Stimulated activated CD4-positive, alpha-beta T cell treated with anti-CD3 and anti-CD28 coated beads, Interleukin-1b, Interleukin-23, amount 100 ng/mL, for 1 hour (primary cell): ENCODE measurements around the gene XPC.
"Not testable (repeated sequence)": the region's sequence is repeated elsewhere in the genome, so short reads cannot be mapped to it uniquely, and the experiment has no call there.

Experiments used
- DNase-seq, 2 donors: peaks; one replicate each; pipeline ENCODE4 v3.0.0-alpha.2; 2020; ENCODE audit warnings: low read depth in 2 of 2

Gene XPC

GRCh38 chr3:14178247-14179113, at the start of gene XPC, which contains the start of gene LSM3:
Gene XPC, minus strand, starts transcription at chr3:14178601. Its CDS starts 33 bp downstream, at chr3:14178568.
Gene LSM3, plus strand, starts transcription at chr3:14178817. Its CDS starts 44 bp downstream, at chr3:14178861.
- peak; percentile 95 to 97 for DNase-seq

- DNase-seq: no peak
These were observed 49.5 kb upstream of the XPC start for GRCh38 chr3:14227856-14228255.

DNA sequence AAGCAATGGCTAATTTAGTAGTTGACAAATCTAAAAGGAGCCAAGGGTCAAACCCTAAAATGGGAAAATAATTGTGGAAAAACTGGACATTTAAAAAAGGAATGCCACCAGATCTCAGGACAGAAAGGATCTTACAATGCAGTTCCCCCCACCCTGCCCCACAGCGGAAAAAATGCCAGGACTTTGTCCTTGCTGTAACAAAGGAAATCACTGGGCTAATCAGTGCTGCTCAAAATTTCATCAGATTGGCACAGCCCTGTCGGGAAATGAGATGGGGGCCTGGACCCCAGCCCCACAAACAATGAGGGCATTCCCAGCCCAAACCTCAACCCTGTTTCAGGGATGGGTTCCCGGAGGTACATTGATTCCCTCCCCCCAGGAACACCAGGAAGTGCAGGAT, 48.0 kb upstream of the XPC start:
- not testable (repeated sequence) for DNase-seq

- DNase-seq: no peak
These were observed 47.0 kb upstream of the XPC start for GRCh38 chr3:14225421-14225820.

DNA sequence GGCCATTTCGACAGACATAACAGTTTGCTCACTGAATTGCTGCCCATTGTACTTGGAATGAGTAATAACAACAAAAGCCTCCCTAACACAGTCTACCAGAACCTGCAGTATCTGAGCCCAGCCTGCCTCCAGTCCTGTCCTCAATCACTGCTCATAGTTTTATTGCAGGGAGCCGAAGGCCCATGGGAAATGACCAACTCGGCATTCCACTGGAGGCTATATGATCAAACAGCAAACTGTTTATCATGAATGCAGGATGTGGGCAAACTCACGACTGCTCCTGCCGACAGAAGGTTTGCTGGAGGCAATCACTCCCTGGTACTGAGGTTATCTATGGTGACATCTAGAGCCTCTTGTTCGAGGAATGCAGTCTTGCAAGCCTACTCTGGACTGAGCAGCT, 46.5 kb upstream of the XPC start:
- no peak for DNase-seq

GRCh38 chr3:14223595-14223994, 45.2 kb upstream of the XPC start:
- DNase-seq: no peak

DNA sequence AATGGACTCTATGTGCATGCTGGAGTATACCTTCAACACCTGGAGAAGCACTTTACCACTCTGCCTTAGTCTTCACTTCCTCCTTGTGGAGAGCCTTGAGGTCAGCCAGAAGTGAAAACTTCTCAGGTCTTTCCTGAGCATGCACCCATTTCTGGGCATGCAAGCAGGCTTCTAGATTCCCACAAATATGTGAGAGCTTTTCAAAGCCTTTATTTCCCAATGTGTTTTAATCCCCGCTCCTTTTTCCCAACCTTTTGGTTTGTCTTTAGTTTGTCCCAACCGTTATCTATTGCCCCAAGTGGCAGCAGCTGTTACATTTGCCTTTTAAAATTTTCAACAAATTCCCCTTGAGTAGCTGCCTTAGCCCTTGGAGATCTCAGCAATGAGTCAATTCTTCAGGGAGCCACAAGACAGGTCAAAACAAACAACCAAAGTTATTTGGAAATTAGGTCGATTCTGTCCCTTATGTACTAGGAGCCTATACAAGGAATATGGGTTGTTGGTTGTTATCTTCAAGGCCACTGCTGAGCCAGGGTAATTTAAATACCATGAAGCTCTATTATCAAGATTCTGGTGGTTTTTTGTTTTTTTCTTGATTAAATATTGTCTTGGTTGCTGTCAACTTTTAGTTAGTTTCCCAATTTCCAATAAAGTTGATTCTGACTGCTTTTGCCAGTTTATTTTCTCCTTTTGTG, 44.6 kb upstream of the XPC start:
- DNase-seq: no peak

DNA sequence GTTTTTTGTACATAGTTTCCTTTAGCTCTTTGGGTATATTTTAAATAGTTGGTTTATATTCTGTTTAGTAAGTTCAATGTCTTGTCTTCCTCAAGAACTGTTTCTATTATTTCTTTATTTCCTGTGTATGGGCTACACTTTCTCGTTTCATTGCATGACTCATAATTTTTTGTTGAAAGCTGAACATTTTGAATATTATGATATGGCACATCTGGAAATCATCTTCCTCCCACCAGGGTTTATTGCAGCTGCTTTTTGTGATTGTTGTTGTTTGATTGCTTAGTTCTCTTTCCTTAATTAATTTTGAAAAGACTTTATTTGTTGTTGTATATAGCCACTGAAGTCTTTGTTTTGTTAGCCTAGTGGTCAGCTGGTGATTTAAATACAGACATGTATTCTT, 44.1 kb upstream of the XPC start:
- no peak for DNase-seq

DNA sequence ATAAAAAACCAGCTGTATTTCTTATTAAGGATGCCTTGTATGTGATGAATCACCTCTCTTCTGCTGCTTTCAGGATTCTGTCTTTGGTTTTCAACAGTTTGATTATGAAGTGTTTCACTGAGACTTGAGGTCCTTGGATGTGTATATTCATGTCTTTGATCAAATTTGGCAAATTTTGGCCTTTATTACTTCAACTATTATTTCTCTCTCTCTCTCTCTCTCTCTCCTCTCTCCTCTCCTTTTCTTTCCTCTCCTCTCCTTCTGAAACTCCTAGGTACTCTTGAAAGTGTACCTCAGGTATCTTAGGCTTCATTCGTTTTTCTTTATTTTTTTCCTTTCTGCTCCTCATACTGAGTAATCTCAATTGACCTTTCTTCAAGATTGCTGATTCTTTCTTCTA, 43.5 kb upstream of the XPC start:
- no peak for DNase-seq

GRCh38 chr3:14220933-14221332, 42.5 kb upstream of the XPC start:
- DNase-seq: no peak

DNA sequence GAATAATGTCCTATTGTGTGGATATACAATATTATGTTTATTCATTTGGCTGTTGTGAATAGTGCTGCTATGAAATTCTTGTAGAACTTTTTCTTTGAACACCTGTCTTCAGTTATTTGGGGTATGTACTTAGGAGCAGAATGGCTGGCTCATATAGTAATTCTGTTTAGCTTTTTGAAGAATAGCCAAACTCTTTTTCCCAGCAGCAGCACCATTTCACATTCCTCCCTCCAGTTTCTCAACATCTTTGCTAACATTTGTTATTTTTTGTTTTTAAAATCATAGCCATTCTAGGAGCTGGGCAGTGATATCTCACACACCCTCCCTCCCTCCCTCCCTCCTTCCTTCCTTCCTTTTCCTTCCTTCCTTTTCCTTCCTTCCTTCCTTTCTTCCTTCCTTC, 40.0 kb upstream of the XPC start:
- DNase-seq: no peak

DNA sequence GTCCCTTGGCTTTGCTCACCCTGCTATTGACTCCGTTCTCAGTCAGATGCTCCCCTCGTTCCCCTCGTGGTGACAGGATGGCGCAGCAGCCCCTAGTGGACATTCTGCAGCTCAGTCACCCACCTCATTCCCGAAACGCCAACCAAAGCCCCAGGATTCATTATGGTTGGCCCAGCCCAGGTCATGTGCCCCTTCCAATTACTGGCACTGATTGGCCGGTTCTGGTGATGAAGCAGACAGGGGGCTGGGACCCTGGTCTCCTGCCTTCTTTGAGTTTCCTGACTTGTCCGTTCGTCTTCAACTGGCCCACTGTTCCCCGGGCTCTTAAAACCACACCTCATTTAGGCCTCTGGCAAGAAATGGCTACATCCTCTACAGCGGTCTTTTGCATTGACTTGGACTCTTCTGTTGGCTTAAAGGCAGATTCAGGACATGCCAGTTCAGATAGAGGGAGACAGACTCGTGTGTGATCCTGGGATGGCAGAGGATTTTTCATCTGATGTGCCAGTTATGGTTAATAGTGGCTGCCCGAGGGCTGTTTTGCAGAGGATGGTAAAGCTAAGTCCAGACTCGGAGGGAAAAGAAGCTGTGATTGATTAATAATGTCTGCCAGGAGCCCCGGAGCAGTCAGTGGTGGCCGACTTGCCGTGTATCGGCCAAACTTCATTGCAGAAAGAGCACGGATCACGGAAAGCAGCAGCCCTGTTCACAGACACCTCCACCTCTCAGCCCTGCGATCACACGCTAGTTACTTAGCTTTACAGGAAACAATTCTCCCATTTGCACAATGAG, 38.1 kb upstream of the XPC start:
- no peak for DNase-seq

DNA sequence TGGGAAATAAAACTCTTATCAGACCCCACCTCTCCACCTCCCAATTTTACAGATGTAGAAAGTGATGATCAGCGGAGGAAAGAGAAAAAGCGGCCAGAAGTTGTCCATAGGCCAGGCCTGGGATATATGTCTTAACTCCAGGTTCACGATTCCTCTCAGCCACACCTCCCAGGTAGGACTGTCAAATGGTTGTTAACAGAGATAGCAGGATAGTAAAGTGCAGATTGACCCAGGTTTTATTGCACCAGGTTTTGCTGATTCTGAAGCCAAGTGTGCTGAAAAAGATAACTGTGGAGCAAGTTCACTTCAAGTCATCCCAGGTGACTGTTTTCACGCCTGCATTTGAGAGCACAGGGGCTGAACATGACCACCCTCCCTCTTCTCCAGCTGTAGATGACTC, 36.4 kb upstream of the XPC start:
- no peak for DNase-seq

DNA sequence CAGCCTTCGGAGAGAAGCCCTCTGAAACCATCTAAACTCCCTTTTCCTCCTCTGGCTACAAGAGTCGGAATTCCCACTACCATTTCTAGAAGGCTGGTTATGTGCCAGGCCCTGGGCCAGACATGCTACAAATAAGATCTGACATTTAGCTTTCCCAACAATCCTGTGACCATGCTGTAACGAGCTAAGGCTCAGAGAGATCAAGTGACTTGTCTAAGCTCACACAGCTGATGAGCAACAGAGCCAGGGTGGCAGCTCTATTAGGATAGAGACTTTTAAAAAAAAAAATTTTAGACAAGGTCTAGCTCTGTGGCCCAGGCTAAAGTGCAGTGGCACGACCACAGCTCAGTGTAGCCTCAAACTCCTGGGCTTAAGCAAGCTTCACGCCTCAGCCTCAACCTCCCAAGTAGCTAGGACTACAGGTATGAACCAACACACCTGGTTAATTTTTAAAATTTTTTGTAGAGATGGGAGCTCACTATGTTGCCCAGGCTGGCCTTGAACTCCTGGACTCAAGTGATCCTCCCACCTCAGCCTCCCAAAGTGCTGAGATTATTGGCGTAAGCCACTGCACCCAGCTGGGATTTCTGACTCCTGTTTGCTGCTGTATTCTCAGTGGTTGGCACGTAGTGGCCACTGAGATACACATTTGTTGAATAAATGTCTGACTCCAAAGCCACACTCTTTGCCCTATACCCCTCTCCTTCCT, 34.8 kb upstream of the XPC start:
- DNase-seq: no peak

- no peak for DNase-seq
These were observed 33.6 kb upstream of the XPC start for GRCh38 chr3:14212032-14212431.

- no peak for DNase-seq
These were observed 33.2 kb upstream of the XPC start for GRCh38 chr3:14211621-14212020.

GRCh38 chr3:14210843-14211594, 32.6 kb upstream of the XPC start:
- DNase-seq: no peak

DNA sequence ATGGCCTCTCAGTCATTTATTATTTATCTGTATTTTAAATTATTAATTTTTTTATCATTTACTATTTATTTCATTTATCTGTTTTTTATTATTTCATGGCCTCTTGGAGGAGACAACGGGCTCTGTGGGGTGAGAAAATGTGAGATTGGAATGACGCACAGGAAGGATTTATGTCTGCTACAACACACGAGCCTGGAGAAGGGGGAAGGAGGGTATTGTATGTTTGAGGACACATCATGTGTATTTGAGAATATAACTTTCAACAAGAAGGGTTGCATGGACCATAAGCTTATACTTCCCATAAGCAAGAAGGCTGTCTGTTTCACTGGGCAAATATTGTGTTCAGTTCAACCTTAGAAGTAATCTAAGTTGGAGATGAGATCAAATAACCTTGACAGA, 31.9 kb upstream of the XPC start:
- DNase-seq: no peak

DNA sequence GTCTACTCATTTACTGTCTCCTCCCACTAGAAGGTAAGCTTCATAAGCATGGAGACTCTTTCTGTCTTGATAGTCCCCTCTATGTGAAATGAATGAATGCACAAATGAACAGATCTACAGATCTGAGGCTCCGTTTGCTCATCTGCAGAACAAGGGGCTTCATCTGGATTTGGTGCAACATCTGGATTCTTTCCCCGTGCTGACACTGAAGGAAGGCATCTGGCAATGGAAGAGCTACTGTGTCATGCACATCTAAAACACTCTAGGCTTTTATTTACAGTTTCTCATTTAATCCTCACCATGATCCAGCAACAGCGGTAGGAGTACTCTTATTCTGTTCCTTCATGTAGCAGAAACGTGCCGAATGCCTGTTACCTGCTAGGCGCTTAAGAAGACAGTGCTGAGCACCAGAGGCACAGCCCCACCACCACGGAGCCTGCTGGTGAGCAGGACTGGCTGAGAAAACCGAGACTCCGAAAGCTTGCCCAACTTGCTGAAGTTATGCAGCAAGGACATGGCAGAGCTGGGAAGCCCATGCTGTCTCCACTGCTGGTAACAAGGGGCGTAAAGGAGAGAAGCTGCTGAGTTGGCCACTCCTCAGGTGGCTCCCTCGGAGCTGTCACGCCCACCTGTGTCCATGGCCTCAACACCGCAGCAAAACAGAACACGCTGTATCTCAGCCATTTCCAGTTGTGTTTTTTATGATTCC, 31.3 kb upstream of the XPC start:
- no peak for DNase-seq

GRCh38 chr3:14208977-14209394, 30.6 kb upstream of the XPC start:
- DNase-seq: no peak
